NCI-H2081 treated with DMSO at 0.1 percent for 48 hours (cell line): ENCODE measurements around the gene MATCAP1.

Experiments
- DNase-seq: peaks from one replicate; lab custom pipeline; 2025; lab: John Stamatoyannopoulos, UW

Gene MATCAP1

DNA sequence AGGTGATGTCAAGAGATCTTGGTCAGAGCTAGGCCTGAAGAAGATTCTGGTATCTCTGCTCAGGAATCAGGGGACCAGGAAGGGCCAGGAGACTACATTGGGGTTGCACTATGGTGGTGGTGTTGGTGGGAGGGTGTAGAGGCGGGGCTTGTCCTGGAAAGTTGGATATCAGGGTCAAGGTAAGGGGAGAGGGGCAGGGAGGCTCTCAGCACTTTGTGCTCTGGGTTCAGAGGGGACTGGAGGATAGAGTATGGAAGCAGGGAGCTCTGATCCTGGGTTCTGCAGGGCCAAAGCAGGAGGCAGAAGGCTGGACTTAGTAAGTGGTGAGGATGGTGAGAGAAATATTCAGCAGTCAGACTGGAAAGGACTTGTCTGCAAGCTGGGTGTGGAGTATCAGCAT, 10.4 kb downstream of the MATCAP1 start:
- no peak for DNase-seq

DNA sequence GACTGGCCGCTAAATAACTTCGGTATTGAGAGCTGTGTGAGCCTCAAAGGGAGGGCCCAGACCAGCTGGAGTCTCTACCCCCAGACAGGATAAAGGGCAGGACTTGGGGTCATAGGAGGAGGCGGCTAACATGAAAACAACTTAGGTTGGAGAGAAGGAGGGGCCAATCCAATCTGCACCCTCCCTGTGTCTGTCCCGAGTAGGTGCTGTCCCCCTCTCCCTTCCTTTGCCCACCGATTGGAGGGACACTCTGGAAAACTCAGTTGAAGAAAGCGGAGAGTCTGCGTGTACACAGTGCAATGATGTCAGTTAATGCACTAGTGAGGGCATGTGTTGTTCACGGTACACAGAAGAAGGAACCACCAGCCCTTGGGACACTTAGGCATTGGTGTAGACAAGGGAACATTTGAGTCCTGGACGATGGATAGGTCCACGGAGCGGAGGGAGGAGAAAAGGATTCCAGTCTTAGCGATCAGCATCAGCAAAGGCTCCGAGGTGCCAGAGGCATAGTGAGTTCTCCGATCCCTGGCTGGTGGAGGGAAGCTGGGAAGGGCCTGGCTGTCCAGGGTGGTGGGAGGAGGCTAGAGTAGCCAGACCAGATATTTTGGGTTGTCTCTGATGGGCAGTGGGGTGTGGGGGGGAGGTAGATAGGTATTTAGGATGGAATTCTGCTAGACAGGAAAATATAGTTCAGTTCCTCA, 12.7 kb downstream of the MATCAP1 start:
- no peak for DNase-seq

DNA sequence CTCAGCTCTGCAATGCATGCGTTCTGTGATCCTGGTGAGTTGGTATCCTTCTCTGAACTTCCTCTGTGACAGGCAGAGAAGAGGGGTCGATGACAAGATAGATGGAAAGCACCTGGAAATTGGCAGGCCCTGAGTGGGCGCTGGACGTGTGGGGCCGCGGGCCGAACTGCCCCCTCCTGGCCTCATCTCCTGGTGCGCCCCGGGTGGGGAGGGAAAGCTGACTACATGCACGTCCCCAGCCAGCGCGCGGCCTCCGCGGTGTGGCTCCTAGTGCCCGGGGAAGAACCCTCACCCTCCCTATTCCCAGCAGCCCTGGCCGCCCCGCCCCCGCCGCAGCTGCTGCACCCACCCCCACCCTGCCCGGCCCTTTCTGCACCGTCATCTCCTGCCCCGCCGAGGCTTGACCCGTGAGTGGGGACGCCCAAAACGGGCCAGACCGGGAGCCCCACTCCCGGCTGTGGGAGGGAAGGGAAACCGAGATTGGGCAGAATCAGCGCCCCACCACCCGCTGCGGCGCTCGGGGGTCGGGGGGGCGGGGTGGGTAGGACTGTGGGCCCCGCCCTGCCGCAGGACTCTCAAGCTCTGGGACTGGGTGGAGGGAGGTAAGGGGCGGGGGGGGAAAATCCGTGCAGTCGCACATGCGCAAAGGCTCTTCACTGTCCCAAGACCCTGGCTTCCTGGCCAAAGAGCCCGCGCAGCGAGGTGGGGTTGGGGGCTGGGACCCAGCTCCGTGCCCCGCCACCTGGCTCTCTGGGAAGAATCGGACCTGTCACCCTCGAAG, 13.4 kb downstream of the MATCAP1 start, which contains the start of gene NOL3:
Gene NOL3, plus strand, starts transcription at position 371 of the 781 bp plus-strand sequence.
- no peak for DNase-seq

DNA sequence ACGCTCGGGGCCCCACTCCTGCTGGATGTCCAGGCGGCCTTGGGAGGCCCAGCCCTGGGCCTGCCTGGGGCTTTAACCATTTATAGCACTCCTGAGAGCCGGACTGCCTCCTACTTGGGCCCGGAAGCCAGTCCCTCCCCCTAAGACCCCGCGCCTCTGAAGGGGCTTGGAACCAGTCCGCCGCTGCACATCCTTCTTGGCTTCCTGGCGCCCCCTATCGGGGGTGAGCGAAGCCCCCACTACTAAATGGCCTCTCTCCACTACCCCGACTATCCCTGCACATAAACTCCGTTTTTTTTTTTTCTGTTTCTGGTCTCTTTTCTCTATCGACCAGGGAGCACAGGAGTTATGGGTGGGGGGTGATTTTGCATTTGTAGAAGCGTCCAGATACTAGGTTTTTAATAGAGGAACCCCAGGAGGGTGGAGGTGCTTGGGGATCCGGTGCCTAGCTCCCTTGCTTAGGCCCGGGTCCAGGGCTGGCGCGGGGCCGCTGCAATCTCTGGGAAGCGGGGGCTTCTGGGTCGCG, 14.1 kb downstream of the MATCAP1 start:
- no peak for DNase-seq

DNA sequence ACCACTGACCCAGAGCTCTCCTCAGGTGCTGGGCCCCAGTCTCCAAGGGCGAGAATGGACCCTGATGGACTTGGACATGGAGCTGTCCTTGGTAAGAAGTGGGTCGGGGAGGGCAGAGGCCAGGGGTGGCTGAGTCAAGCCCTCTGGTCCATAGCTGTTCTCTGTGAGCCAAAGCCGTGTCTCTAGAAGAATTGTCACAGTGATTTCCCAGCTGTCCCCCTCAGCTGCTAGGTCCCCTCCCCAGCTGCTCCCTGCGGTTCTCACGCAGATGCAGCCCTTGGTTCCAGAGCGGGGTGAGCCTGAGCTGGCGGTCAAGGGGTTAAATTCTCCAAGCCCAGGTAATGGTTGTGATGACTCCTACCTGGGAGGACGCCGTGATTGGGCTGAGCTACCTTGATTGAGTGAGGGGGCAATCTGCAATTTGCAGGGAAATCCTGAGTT, 14.7 kb downstream of the MATCAP1 start:
- no peak for DNase-seq

DNA sequence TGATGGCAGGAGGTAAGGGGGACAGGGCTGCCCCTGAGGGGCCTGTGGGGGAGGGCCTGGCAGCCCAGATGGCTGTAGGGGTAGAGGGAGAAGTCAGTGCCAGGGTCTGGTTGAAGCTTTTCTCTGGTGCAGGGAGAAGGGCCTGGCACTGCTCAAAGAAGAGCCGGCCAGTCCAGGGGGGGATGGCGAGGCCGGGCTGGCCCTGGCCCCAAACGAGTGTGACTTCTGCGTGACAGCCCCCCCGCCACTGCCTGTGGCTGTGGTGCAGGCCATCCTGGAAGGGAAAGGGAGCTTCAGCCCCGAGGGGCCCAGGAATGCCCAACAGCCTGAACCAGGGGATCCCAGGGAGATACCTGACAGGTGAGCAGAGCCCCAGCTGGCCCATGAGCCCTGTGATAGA, 16.2 kb downstream of the MATCAP1 start:
- DNase-seq, result no peak

GRCh38 chr16:67166598-67167168, 17.1 kb downstream of the MATCAP1 start:
- no peak for DNase-seq

DNA sequence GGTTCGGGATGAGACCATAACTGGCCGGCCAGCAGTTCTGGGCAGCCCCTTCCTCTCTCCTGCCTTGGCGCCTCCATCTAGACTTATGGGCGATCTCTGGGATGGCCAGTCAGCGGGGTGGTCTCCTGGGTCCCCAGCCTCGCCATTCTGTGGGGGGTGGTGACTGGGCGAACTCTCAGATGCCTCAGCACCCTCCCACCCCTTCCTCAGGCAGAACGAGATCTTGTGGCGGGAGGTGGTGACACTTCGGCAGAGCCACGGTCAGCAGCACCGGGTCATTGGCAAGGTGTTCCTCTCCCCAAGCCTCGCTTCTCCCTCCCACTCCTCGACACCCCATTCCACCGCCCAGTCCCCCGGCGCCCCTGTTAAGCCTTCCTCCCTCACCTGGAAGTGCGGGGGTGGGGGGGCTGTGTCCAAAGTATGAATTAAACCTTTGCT, 17.6 kb downstream of the MATCAP1 start:
- DNase-seq, result no peak

DNA sequence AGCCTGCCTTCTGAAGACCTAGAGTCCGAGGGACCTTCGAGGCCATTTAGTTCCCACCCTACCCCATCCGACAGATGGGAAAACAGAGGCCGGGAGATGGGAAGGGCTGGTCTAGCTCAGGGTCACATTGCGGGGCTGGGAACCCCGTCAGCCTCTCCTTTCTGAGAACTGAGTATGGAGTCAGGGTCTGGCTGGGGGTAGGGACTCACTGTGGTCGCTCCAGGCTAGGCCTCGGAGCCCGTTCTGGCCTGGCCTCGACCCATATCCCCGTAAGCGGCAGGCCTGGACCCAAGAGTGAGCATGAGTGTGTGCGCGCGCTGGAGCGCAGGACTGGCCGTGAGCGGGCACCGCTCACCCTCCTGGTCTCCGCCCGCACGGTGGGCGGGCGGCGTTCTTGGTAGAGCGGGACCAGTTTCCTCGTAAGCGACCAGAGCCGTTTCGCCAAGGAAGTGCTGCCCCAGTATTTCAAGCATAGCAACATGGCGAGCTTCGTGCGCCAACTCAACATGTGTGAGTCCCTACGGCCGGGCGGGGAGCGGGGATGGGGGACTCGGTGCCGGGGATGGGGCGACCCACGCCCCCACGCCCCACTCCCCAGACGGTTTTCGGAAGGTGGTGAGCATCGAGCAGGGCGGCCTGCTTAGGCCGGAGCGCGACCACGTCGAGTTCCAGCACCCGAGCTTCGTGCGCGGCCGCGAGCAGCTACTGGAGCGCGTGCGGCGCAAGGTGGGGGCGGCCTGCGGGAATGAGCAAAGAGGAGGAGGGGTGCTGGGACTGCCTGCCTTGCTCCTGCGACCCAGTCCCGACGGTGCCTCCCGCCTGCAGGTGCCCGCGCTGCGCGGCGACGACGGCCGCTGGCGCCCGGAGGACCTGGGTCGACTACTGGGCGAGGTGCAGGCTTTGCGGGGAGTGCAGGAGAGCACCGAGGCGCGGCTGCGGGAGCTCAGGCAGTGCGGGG, 18.4 kb downstream of the MATCAP1 start:
- DNase-seq, result no peak

DNA sequence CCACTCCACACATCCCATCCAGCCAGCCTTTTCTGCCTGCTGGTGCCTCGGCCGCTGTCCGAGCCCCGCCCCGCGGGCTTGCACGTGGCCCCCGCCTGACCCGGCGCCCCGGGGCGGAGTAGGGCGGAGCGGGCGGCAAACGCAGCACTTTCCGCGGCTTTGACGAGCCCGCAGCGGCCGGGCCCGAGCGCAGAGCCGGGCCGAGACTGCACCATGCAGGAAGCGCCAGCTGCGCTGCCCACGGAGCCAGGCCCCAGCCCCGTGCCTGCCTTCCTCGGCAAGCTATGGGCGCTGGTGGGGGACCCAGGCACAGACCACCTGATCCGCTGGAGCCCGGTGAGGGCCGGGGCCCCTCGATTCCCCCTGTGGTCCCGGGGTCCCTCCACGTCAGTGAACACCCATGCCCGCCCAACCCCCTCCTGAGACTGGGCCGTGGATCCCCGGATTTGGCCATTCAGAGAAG, 19.1 kb downstream of the MATCAP1 start, which contains the start of gene HSF4:
Gene HSF4, plus strand, starts transcription at position 147 of the 463 bp plus-strand sequence. Its CDS starts 67 bp downstream, at position 214.
- no peak for DNase-seq

GRCh38 chr16:67163999-67164558, 19.7 kb downstream of the MATCAP1 start:
- no peak for DNase-seq

DNA sequence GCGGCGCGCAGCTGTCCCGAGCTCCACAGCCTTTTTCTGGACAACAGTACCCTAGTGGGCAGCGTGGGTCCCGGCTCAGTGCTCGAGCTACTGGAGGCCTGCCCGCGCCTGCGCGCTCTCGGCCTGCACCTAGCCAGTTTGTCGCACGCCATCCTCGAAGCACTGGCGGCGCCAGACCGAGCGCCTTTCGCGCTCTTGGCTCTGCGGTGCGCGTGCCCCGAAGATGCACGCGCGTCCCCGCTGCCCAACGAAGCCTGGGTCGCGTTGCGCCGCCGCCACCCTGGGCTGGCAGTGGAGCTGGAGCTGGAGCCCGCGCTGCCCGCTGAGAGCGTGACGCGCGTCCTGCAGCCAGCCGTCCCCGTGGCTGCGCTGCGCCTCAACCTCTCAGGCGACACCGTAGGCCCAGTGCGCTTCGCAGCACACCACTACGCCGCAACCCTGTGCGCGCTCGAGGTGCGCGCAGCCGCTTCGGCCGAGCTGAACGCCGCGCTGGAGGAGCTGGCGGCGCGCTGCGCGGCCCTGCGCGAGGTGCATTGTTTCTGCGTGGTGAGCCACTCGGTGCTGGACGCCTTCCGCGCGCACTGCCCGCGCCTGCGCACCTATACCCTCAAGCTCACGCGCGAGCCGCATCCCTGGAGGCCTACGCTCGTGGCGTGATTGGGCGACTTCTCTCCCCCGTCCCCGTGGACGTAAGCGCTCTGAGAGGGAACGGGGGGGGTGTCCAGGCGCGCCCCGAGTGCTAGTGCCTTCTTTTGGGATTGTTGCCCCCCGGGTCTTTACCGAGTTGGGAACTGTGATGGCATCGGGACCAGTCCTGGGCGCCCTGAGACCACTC, 20.4 kb downstream of the MATCAP1 start:
- no peak for DNase-seq

- no peak for DNase-seq
Measured at GRCh38 chr16:67162506-67163163, 21.1 kb downstream of the MATCAP1 start.

- DNase-seq, result no peak
Measured at GRCh38 chr16:67161595-67162058, 22.1 kb downstream of the MATCAP1 start.

DNA sequence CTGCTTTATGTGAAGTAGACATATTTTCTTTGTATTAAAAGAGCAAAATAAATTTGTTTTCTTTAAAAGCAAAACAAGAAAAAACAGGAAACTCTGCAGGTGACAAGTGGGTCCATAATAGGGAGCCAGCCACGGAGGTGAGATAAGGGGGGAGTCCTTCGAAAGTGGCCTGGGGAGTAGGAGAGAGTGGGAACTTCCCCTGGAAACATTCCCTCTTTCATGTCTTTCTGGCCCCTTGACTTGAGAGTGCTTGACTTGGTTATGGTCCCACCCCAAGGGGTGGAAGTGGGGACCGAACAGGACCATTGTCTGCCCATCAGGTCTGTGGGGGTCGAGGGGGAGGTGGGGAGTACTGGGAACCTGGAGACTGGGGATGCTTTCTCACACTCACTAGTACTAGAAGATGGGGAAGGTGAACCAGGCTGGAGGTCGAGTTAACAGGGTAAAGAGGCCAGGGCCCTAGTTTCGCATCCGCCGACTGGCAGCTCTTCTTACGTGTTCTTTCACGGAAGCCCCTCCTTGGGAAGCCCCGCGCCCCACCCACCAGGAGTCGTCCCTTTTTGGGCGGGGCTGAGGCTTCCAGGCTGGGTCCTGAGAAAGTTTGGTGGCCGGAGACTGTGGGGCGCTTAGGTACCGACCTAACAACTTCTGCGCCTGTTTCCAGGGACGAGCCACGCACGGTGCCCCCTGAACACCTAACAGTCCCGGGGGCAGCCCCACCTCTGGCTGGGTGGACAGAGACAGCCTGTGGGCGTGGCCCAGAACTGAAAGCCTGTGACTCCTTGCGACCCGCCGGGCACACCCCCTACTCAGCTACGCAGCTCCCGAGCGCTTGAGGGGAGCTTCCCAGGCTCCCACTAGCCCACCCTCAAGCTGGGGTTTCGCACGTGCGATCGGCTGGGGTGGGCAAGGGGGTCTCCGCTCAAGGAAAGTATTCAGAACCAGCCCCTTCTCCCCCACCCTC, 24.8 kb downstream of the MATCAP1 start:
- DNase-seq, result no peak

DNA sequence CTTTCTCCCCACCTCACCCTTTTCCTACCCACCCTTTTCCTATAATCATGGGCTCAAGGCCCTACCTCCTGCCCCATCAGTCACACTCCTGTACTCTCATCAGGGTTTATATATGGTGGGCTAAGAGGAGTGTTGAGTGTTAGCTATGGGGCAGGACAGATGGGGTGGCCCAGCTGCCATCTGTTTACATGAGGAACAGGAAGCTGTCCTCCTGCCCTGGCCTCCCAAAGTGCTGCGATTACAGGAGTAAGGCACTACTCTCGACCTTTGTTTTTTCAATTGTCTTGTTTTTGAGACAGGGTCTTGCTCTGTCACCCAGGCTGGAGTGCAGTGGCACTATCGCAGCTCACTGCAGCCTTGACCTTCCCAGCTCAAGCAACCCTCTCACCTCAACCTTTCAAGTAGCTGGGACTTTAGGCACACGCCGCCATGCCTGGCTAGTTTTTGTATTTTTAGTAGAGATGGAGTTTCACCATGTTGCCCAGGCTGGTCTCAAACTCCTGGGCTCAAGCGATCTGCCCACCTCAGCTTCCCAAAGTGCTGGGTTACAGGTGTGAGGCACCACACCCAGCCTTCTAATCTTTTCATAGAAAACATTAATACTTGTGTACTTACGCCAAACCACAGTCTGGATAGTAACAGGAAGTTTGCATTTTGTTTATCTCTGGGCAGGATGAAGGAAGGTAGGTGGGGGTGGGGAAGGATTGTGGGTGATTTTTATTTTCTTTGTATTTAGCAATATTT, 25.7 kb downstream of the MATCAP1 start:
- no peak for DNase-seq

GRCh38 chr16:67157106-67157748, 26.5 kb downstream of the MATCAP1 start:
- no peak for DNase-seq
